Naive thymus-derived CD4-positive, alpha-beta T cell (primary cell): ENCODE measurements around the gene GOLGA8R. TPM values are rescaled to one million over a fixed set of nuclear protein-coding genes. Genes with fewer than 3 reads are reported as not detected.
"Not testable (repeated sequence)": the region's sequence is repeated elsewhere in the genome, so short reads cannot be mapped to it uniquely, and the experiment has no call there.

Experiments
- ATAC-seq: fragments of 150-1000 bp; cut with Tn5 transposase; 2 replicates; pipeline ENCODE4 v1.10.0; 2021; ENCODE audit warnings: mild to moderate bottlenecking, moderate library complexity
- CTCF ChIA-PET: fragments of 350-600 bp; sonication (Branson Sonifier 250); formaldehyde crosslinking; loops from one replicate; lab custom pipeline; 2021; ENCODE audit warnings: antibody characterized with exemption; lab: Charles Lee
- POLR2A ChIA-PET: fragments of 350-600 bp; sonication (Branson Sonifier 250); formaldehyde crosslinking; loops from one replicate; lab custom pipeline; 2021; ENCODE audit warnings: antibody characterized with exemption, inconsistent platforms; lab: Charles Lee
- DNase-seq, 9 donors: peaks; one replicate each; pipeline versions ENCODE4 v3.0.0 to v3.0.0-alpha.2; 2020 to 2022; ENCODE audit warnings: mixed read lengths in 1 of 9
- H3K27ac ChIP-seq: one replicate; pipeline ENCODE4 v1.7.0; 2013; ENCODE audit warnings: mild to moderate bottlenecking, low read depth, low read length, moderate library complexity
- H3K27me3 ChIP-seq, 2 donors: one replicate each; pipeline ENCODE4 v1.7.0; 2013; ENCODE audit warnings: low read length in 2 of 2, mild to moderate bottlenecking in 2 of 2, moderate library complexity in 2 of 2; ENCODE audit not compliant: control insufficient read depth in 2 of 2, insufficient read depth in 2 of 2
- H3K36me3 ChIP-seq, 3 experiments: 1 replicate in 2 of 3; 2 replicates in 1 of 3; pipeline ENCODE4 v1.7.0; 2013; ENCODE audit warnings: low read length in 3 of 3, mild to moderate bottlenecking in 3 of 3, moderate library complexity in 1 of 3; ENCODE audit not compliant: insufficient read depth in 3 of 3, control insufficient read depth in 2 of 3
- H3K4me1 ChIP-seq, 2 donors: one replicate each; pipeline ENCODE4 v1.7.0; 2013; ENCODE audit warnings: low read length in 2 of 2, mild to moderate bottlenecking in 2 of 2, moderate library complexity in 1 of 2; ENCODE audit not compliant: control insufficient read depth in 2 of 2, insufficient read depth in 2 of 2
- H3K4me3 ChIP-seq: 2 replicates; pipeline ENCODE4 v1.7.0; 2013; ENCODE audit warnings: mild to moderate bottlenecking, low read length
- H3K9me3 ChIP-seq, 3 experiments: 1 replicate in 2 of 3; 2 replicates in 1 of 3; pipeline ENCODE4 v1.7.0; 2013; ENCODE audit warnings: low read length in 3 of 3; ENCODE audit not compliant: control insufficient read depth in 2 of 3
- H3K27ac Mint-ChIP-seq, 9 donors: one replicate each; pipeline ENCODE4 v1.8.0; 2020 to 2022; ENCODE audit warnings: mixed read lengths in 9 of 9, mild to moderate bottlenecking in 8 of 9, moderate library complexity in 5 of 9, inconsistent platforms in 2 of 9
- H3K27me3 Mint-ChIP-seq, 5 donors: one replicate each; pipeline ENCODE4 v1.8.0; 2021 to 2022; ENCODE audit warnings: mixed read lengths in 5 of 5, mild to moderate bottlenecking in 1 of 5
- H3K36me3 Mint-ChIP-seq, 5 donors: one replicate each; pipeline ENCODE4 v1.8.0; 2020 to 2022; ENCODE audit warnings: mixed read lengths in 5 of 5, mild to moderate bottlenecking in 3 of 5, inconsistent platforms in 1 of 5
- H3K4me1 Mint-ChIP-seq, 7 donors: one replicate each; pipeline ENCODE4 v1.8.0; 2020 to 2022; ENCODE audit warnings: mixed read lengths in 7 of 7, mild to moderate bottlenecking in 3 of 7, inconsistent platforms in 1 of 7
- H3K4me3 Mint-ChIP-seq, 10 donors: one replicate each; pipeline ENCODE4 v1.8.0; 2020 to 2022; ENCODE audit warnings: mild to moderate bottlenecking in 10 of 10, mixed read lengths in 10 of 10, moderate library complexity in 6 of 10, inconsistent platforms in 2 of 10
- H3K9me3 Mint-ChIP-seq, 11 donors: one replicate each; pipeline ENCODE4 v1.8.0; 2020 to 2022; ENCODE audit warnings: mixed read lengths in 11 of 11, mild to moderate bottlenecking in 4 of 11, inconsistent platforms in 1 of 11, moderate library complexity in 1 of 11
- intact Hi-C, 2 donors: fragments of 100-400 bp; cut with micrococcal nuclease; formaldehyde crosslinking; loops; one replicate each; pipeline ENCODE4 v1.15.1; 2023
- polyA plus RNA-seq, 2 donors: library from polyadenylated mRNA; unstranded; fragments of 300-500 nt; fragmentation: Illumina TruSeq; gene quantifications; one replicate each; pipeline ENCODE4 v1.2.3, GENCODE V29; 2021
- total RNA-seq, 6 experiments: library from RNA in 5 of 6; stranded (reverse) in 5 of 6; gene quantifications; 1 replicate in 5 of 6; 2 replicates in 1 of 6; pipeline ENCODE4 v1.2.3 and lab custom pipeline; 2021 to 2026

Gene GOLGA8R
- total and polyA plus RNA-seq, 7 experiments from 2014 or later: 0.11 to 10.0 (median 6.9) TPM

DNA sequence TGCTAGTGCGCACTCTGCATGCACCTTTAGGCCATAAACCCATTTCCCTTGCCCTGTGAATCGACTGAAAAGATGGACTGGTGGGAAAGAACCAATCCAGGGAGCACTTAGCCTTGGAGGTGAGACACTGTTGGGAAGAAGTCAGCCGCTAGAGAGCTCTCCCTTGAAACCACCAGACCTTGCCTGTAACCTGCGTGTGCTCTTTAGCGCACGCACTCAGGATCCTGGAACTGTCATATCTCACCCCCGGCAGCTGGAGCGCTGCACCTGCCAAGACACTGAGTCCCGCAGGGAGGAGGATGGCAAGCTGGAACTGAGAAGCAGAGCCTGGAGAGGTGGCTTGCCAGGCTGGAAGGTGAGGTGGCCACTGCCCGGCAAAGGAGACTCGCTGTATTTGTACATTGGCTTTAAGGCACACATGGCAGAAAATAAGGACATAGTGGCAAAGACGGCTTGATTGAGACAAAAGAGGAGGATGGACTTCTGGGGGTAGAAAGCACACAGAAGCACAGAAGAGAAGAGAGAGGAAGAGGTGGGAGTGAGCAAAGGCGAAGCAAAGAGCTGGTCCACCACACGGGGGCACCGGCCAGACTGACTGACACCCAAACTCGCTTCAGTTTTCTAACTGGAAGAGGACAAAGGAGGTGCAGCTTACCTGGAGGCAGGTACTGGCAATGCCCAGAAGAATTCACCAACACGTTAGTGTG is 37.5 kb downstream of the GOLGA8R start:
- ATAC-seq, POLR2A ChIA-PET, H3K9me3 Mint-ChIP-seq, DNase-seq, H3K4me1 Mint-ChIP-seq, H3K27ac ChIP-seq, CTCF ChIA-PET, H3K4me3 ChIP-seq, H3K27me3 ChIP-seq, H3K36me3 ChIP-seq, intact Hi-C loops, H3K36me3 Mint-ChIP-seq, H3K4me3 Mint-ChIP-seq, H3K27me3 Mint-ChIP-seq, H3K9me3 ChIP-seq, H3K4me1 ChIP-seq, H3K27ac Mint-ChIP-seq: not testable (repeated sequence)

DNA sequence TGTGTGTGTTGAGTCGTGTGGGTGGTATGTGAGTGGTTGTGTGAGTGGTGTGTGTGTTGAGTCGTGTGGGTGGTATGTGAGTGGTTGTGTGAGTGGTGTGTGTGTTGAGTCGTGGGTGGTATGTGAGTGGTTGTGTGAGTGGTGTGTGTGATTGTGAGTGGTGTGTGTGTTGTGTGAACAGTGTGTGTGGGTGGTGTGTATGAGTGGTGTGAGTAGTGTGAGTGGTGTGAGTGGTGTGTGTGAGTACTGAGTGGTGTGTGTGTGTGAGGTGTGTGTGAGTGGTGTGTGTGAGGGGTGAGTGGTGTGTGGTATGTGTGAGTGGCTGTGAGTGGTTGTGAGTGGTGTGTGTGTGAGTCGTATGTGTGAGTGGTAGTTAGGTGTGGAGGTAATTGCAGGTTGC is 38.2 kb downstream of the GOLGA8R start:
- H3K4me1 ChIP-seq, DNase-seq, H3K27ac ChIP-seq, H3K27ac Mint-ChIP-seq, H3K9me3 ChIP-seq, CTCF ChIA-PET, H3K27me3 ChIP-seq, H3K36me3 ChIP-seq, H3K27me3 Mint-ChIP-seq, H3K4me3 Mint-ChIP-seq, intact Hi-C loops, H3K4me3 ChIP-seq, H3K9me3 Mint-ChIP-seq, H3K4me1 Mint-ChIP-seq, POLR2A ChIA-PET, H3K36me3 Mint-ChIP-seq: not testable (repeated sequence)
- ATAC-seq: peak; percentile 49

DNA sequence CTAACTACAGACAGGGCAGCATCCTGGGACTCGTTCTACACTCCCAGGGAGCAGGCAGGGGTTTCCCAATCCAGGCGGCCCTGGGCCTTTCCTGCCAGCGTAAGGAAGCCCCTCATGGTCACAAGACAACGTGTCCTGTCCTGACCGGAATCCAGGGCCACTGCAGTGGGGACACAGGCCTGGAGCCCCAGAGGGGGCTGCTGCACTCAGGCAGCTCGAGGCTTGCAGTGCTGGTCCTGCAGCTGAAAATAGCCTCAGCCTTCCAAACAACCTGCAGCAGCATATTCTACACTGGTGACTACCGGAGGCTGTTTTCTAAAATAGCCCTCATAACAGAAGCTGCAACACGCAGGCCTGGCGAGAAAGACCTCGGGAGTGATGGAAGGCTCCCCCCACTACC is 39.2 kb downstream of the GOLGA8R start:
- H3K4me3 Mint-ChIP-seq, H3K36me3 Mint-ChIP-seq, H3K4me1 ChIP-seq, H3K9me3 Mint-ChIP-seq, intact Hi-C loops, ATAC-seq, CTCF ChIA-PET, H3K27me3 ChIP-seq, DNase-seq, H3K27ac Mint-ChIP-seq, H3K4me1 Mint-ChIP-seq, H3K4me3 ChIP-seq, H3K27ac ChIP-seq, H3K36me3 ChIP-seq, H3K9me3 ChIP-seq, H3K27me3 Mint-ChIP-seq, POLR2A ChIA-PET: not testable (repeated sequence)

DNA sequence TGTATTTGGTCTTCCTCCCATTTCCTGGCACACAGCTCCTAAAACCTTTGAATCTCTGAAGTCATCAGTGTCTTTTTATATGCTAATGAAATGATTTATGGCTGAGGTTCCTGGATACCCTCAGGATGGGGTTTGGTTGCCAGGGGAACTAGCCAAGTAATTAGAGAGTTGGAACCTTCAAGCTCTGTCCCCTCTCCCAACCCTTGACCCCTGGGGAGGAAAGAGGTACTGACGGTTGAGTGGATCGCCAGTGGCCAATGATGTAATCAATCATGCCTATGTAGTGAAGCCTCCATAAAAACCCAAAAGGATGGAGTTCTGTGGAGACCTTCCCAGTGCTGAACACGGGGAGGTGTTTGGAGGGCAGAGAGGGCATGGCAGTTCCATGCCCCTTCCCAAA is 45.8 kb downstream of the GOLGA8R start:
- H3K4me3 ChIP-seq, intact Hi-C loops, H3K9me3 ChIP-seq, CTCF ChIA-PET, H3K4me3 Mint-ChIP-seq, H3K9me3 Mint-ChIP-seq, POLR2A ChIA-PET, H3K4me1 ChIP-seq, ATAC-seq, H3K27ac Mint-ChIP-seq, H3K36me3 ChIP-seq, H3K4me1 Mint-ChIP-seq, H3K27ac ChIP-seq, DNase-seq, H3K27me3 ChIP-seq, H3K36me3 Mint-ChIP-seq, H3K27me3 Mint-ChIP-seq: not testable (repeated sequence)

DNA sequence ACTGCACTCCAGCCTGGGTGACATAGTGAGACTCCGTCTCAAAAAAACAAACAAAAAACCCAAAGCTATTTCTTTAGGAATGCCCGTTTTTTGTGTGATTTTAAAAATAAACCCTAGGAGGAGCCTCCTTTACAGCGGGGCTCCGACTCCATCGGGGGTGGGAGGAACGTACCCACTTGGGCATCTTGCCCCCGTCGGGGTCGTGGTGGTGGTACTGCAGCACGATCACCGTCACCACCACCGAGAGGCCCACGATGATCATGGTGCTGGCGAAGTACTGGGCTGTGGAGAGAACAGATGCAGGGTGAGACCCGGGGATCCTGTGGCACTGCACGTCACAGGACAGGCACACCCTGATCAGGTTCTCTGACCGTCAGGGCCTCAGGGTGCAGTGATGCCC is 46.8 kb downstream of the GOLGA8R start:
- H3K4me3 Mint-ChIP-seq, DNase-seq, H3K4me3 ChIP-seq, H3K27me3 ChIP-seq, POLR2A ChIA-PET, H3K27ac ChIP-seq, intact Hi-C loops, H3K4me1 ChIP-seq, H3K9me3 Mint-ChIP-seq, H3K27ac Mint-ChIP-seq, H3K36me3 ChIP-seq, H3K4me1 Mint-ChIP-seq, H3K9me3 ChIP-seq, H3K36me3 Mint-ChIP-seq, CTCF ChIA-PET, H3K27me3 Mint-ChIP-seq, ATAC-seq: not testable (repeated sequence)

DNA sequence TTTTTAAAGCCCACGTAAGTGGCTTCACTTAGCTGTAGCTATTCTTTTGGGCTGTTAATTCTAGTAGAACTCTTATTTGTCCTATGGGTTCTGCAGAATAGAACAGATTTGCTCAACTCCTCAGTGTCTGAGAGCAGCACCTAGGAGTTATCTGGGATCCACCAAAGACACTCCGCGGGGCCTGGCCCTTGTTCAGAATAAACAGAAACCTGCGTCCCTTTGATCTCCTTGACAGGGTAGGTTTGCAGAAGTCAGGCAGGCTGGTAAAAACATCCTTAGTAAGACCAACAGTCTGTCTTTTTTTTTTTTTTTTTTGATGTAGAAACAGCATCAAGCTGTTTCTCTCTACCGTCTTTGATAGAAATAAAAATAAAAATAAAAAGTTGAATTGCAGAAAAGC is 52.7 kb downstream of the GOLGA8R start:
- H3K4me3 ChIP-seq, H3K36me3 Mint-ChIP-seq, H3K4me3 Mint-ChIP-seq, POLR2A ChIA-PET, H3K27ac ChIP-seq, H3K27me3 Mint-ChIP-seq, CTCF ChIA-PET, intact Hi-C loops, H3K4me1 ChIP-seq, H3K9me3 ChIP-seq, H3K9me3 Mint-ChIP-seq, H3K36me3 ChIP-seq, DNase-seq, ATAC-seq, H3K4me1 Mint-ChIP-seq, H3K27me3 ChIP-seq, H3K27ac Mint-ChIP-seq: not testable (repeated sequence)

DNA sequence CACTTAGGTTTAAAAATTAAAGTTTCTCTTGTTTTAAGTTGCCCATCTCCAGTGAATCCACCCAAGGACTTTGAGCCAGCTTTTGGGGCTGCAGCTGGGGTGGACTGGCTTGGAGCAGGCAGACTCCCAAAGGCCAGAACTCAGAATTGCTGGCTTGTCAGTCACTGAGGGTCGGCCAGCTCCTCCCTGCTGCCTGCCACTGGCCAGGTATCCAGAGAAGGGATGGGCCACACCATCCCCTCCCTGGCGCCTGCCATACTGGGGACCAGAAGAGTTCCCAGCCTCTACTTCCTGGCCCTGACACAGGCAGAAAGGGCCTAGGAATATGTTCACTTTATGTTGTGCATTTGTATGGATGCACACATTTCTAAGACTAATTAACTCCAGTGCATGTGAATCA is 53.1 kb downstream of the GOLGA8R start:
- ATAC-seq, POLR2A ChIA-PET, H3K27ac Mint-ChIP-seq, H3K27me3 ChIP-seq, DNase-seq, intact Hi-C loops, H3K4me1 Mint-ChIP-seq, H3K27me3 Mint-ChIP-seq, H3K9me3 Mint-ChIP-seq, H3K9me3 ChIP-seq, H3K4me3 Mint-ChIP-seq, H3K4me3 ChIP-seq, H3K27ac ChIP-seq, H3K36me3 Mint-ChIP-seq, H3K36me3 ChIP-seq, CTCF ChIA-PET, H3K4me1 ChIP-seq: not testable (repeated sequence)
